T-helper 17 cell (primary cell): ENCODE measurements around the gene HHEX. TPM values are rescaled to one million over a fixed set of nuclear protein-coding genes. Genes with fewer than 3 reads are reported as not detected.

Experiments used
- ATAC-seq: fragments of 150-1000 bp; cut with Tn5 transposase; 2 replicates; pipeline ENCODE4 v1.10.0; 2021; ENCODE audit warnings: mild to moderate bottlenecking, moderate library complexity
- DNase-seq, 3 donors: peaks; one replicate each; pipeline versions ENCODE4 v3.0.0 to v3.0.0-alpha.2; 2020 to 2021
- H3K9me3 ChIP-seq: one replicate; pipeline ENCODE4 v1.7.0; 2013; ENCODE audit warnings: low read length, mild to moderate bottlenecking; ENCODE audit not compliant: control insufficient read depth, poor library complexity, severe bottlenecking
- H3K27ac Mint-ChIP-seq: one replicate; pipeline ENCODE4 v1.8.0; 2022; ENCODE audit warnings: mild to moderate bottlenecking, moderate library complexity, mixed read lengths
- H3K27me3 Mint-ChIP-seq: one replicate; pipeline ENCODE4 v1.8.0; 2022; ENCODE audit warnings: mixed read lengths
- H3K36me3 Mint-ChIP-seq: one replicate; pipeline ENCODE4 v1.8.0; 2022; ENCODE audit warnings: low read depth, mixed read lengths
- H3K4me1 Mint-ChIP-seq: one replicate; pipeline ENCODE4 v1.8.0; 2022; ENCODE audit warnings: mild to moderate bottlenecking, mixed read lengths
- H3K4me3 Mint-ChIP-seq: one replicate; pipeline ENCODE4 v1.8.0; 2022; ENCODE audit warnings: mild to moderate bottlenecking, moderate library complexity, mixed read lengths
- total RNA-seq, 4 donors: library from RNA in 2 of 4; stranded (reverse) in 2 of 4; gene quantifications; one replicate each; pipeline ENCODE4 v1.2.3 and lab custom pipeline; 2022 to 2026

HHEX gene
- total RNA-seq, 2 donors from 2014 or later = 3.9 to 4.9 TPM

DNA sequence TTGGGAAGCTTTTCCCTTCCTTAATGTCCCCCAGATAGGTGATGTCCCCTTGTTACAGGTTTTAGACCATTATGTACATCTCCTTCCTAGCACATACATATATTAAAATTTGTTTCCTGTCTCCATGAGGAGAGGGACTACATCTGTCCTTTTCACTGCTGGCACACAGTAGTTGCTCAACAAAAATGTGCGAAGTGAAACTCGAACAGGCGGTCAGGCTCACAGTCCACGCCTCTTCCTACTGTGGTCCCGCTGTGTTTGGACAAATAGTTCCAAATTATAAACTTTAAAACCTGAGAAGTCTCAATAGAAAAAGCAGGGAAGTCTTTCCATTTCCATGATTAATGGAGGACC lies 1.2 kb upstream of the HHEX start:
- Mint-ChIP-seq H3K27ac (no peak overlapping the region), H3K27me3 (peaks cover 40% of the 10 kb centered on the region), H3K4me3 (peak overlapping the region; percentile 82), H3K4me1 (peaks cover 16% of the 10 kb centered on the region), H3K36me3 (no peaks in the 10 kb centered on the region)
- DNase-seq (no peak), ATAC-seq (no peak)
- no peaks in the 10 kb centered on the region for H3K9me3 ChIP-seq

GRCh38 chr10:92688927-92689662 lies 660 bp upstream of the HHEX start:
- DNase-seq (no peak), ATAC-seq (peak; percentile 31)
- no peaks in the 10 kb centered on the region for H3K9me3 ChIP-seq
- H3K27me3 Mint-ChIP-seq = peaks cover 41% of the 10 kb centered on the region
- H3K4me3 Mint-ChIP-seq = peak overlapping the region; percentile 82
- no peaks in the 10 kb centered on the region for H3K36me3 Mint-ChIP-seq
- H3K27ac Mint-ChIP-seq = no peak overlapping the region
- peaks cover 16% of the 10 kb centered on the region for H3K4me1 Mint-ChIP-seq

DNA sequence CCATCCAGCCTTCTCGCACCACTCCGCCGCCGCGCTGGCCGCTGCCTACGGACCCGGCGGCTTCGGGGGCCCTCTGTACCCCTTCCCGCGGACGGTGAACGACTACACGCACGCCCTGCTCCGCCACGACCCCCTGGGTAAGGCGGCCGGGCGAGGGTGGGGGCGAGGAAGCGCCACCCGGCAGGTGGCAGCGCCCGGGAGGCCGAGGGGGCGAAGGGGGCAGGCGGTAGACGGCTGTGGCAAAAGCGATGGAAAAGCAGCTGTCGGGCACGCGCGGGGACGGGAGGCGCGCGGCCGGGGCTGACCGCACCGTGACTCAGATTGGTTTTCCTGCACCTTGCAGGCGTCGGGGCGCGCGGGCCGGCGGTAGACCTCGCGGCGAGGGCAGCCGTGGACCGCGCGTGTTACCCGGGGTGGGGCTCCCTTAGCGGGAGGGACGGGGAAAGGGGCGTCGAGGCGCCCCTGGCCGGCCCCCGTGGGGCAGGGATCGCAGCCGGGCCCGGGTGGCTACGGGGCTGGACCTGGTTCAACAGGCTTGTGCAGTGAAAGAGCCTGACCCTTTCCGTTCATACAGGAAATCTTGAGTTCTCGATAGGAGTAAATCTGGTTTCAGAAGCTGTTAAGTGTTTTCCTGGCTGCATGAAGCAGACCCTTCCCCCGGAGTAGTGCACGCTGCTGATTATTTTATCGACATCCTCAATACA lies 608 bp downstream of the HHEX start:
- no peaks in the 10 kb centered on the region for H3K9me3 ChIP-seq
- ATAC-seq (peak; percentile 69), DNase-seq (peak; percentile 43 to 45 (median 45))
- Mint-ChIP-seq H3K4me1 (peaks cover 16% of the 10 kb centered on the region), H3K4me3 (peak overlapping the region; percentile 80), H3K27ac (no peak overlapping the region), H3K27me3 (peaks cover 50% of the 10 kb centered on the region), H3K36me3 (no peaks in the 10 kb centered on the region)

- DNase-seq (no peak), ATAC-seq (no peak)
- H3K4me3 Mint-ChIP-seq = peak overlapping the region; percentile 80
- H3K9me3 ChIP-seq = no peaks in the 10 kb centered on the region
- peaks cover 16% of the 10 kb centered on the region for H3K4me1 Mint-ChIP-seq
- H3K27me3 Mint-ChIP-seq = peaks cover 52% of the 10 kb centered on the region
- H3K36me3 Mint-ChIP-seq = no peaks in the 10 kb centered on the region
- no peak overlapping the region for H3K27ac Mint-ChIP-seq
These were observed 1.3 kb downstream of the HHEX start for GRCh38 chr10:92690915-92691590.

- H3K4me3 Mint-ChIP-seq = peak overlapping the region; percentile 80
- H3K9me3 ChIP-seq = no peaks in the 10 kb centered on the region
- peak; percentile 19 for ATAC-seq
- H3K27ac Mint-ChIP-seq = no peak overlapping the region
- no peak for DNase-seq
- peaks cover 54% of the 10 kb centered on the region for H3K27me3 Mint-ChIP-seq
- no peaks in the 10 kb centered on the region for H3K36me3 Mint-ChIP-seq
- peaks cover 16% of the 10 kb centered on the region for H3K4me1 Mint-ChIP-seq
These were observed 1.9 kb downstream of the HHEX start for GRCh38 chr10:92691591-92692079.

DNA sequence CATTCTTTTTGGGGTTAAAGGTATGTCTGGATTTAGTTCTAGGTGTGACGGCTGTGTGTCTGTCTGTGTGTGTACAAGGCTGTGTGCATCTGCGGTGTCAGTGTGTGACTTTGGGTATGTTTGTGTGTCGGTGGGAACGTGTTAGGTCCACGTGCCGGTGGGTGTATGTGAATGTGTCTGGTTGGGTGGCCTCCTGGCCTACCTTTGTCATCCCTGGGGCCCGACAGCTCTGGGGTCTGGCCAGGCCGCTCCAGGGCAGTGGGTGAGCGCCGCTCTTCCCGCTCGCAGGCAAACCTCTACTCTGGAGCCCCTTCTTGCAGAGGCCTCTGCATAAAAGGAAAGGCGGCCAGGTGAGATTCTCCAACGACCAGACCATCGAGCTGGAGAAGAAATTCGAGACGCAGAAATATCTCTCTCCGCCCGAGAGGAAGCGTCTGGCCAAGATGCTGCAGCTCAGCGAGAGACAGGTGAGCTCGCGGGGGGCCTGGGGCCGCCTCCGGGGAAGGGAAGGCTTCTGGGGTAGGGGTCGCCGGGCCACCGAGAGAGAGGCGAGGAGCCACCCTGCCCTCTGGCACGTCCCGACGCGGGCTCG lies 2.4 kb downstream of the HHEX start:
- Mint-ChIP-seq H3K36me3 (no peaks in the 10 kb centered on the region), H3K27me3 (peaks cover 59% of the 10 kb centered on the region), H3K4me1 (peaks cover 16% of the 10 kb centered on the region), H3K4me3 (peak overlapping the region; percentile 63), H3K27ac (no peak overlapping the region)
- no peak for ATAC-seq
- DNase-seq = no peak
- H3K9me3 ChIP-seq = no peaks in the 10 kb centered on the region

GRCh38 chr10:92692697-92693533 lies 3.2 kb downstream of the HHEX start:
- Mint-ChIP-seq H3K4me1 (peaks cover 19% of the 10 kb centered on the region), H3K27ac (no peak overlapping the region), H3K36me3 (no peaks in the 10 kb centered on the region), H3K27me3 (peaks cover 66% of the 10 kb centered on the region), H3K4me3 (peak overlapping the region; percentile 63)
- DNase-seq = no peak
- no peaks in the 10 kb centered on the region for H3K9me3 ChIP-seq
- ATAC-seq = no peak

DNA sequence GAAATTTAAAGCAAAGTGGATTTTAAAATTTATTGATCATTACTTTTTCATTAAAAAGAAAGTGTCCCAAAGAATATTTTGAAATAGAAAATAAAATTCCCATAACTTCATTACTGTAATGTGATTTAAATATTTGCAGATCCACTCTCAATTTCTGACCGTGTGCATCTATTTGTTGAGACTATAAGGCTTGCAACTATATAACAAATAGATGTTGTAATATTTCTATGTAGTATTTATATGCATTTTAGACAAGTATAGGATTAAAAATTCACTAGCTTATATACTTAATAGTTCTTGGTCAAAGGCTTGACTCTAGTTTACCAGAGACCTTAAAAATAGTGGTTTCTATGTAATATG lies 3.8 kb downstream of the HHEX start:
- no peaks in the 10 kb centered on the region for H3K9me3 ChIP-seq
- no peak overlapping the region for H3K27ac Mint-ChIP-seq
- ATAC-seq (no peak), DNase-seq (no peak)
- H3K4me3 Mint-ChIP-seq = no peak overlapping the region
- H3K4me1 Mint-ChIP-seq = peaks cover 24% of the 10 kb centered on the region
- peaks cover 70% of the 10 kb centered on the region for H3K27me3 Mint-ChIP-seq
- peaks cover 2% of the 10 kb centered on the region for H3K36me3 Mint-ChIP-seq

- Mint-ChIP-seq H3K4me3 (no peak overlapping the region), H3K36me3 (peaks cover 2% of the 10 kb centered on the region), H3K27ac (no peak overlapping the region), H3K4me1 (peaks cover 33% of the 10 kb centered on the region), H3K27me3 (peaks cover 78% of the 10 kb centered on the region)
- H3K9me3 ChIP-seq = no peaks in the 10 kb centered on the region
- DNase-seq (no peak), ATAC-seq (no peak)
These were observed 6.2 kb downstream of the HHEX start for GRCh38 chr10:92695679-92696605.

- Mint-ChIP-seq H3K27me3 (peaks cover 78% of the 10 kb centered on the region), H3K4me1 (peaks cover 30% of the 10 kb centered on the region), H3K27ac (no peak overlapping the region), H3K4me3 (no peak overlapping the region), H3K36me3 (peaks cover 2% of the 10 kb centered on the region)
- no peaks in the 10 kb centered on the region for H3K9me3 ChIP-seq
- no peak for ATAC-seq
- DNase-seq = no peak
These were observed 7.0 kb downstream of the HHEX start for GRCh38 chr10:92696606-92697383.
